ENCODE data around the gene NPTN.

GRCh38 chr15:73538563-73539211 lies 94.5 kb downstream of the NPTN start:
- TF ChIP-seq CTCF (IDR thresholded peaks at IDR 0.05) (no peak), POLR2A (IDR thresholded peaks at IDR 0.05) (no peak), EP300 (IDR thresholded peaks at IDR 0.05) (no peak)
